CD1c-positive myeloid dendritic cell (primary cell): ENCODE results near the gene MSI2.

Source experiments
- DNase-seq: peaks from one replicate; pipeline ENCODE4 v3.0.0-alpha.2; 2016; ENCODE audit errors: extremely low spot score

The MSI2 gene

GRCh38 chr17:57269598-57270255 lies 13.4 kb downstream of the MSI2 start:
- no peak for DNase-seq

GRCh38 chr17:57270801-57271245 lies 14.5 kb downstream of the MSI2 start:
- no peak for DNase-seq

GRCh38 chr17:57271821-57272220 lies 15.5 kb downstream of the MSI2 start:
- DNase-seq: no peak

- DNase-seq: no peak
Observed at GRCh38 chr17:57273490-57273889, 17.2 kb downstream of the MSI2 start.

- no peak for DNase-seq
Observed at GRCh38 chr17:57274162-57274561, 17.8 kb downstream of the MSI2 start.

GRCh38 chr17:57275071-57275764 lies 18.9 kb downstream of the MSI2 start:
- DNase-seq: no peak

GRCh38 chr17:57276621-57277020 lies 20.3 kb downstream of the MSI2 start:
- DNase-seq: no peak

GRCh38 chr17:57277923-57278604 lies 21.7 kb downstream of the MSI2 start:
- no peak for DNase-seq

- DNase-seq: no peak
Observed at GRCh38 chr17:57278740-57279387, 22.5 kb downstream of the MSI2 start.

GRCh38 chr17:57279432-57279831 lies 23.1 kb downstream of the MSI2 start:
- no peak for DNase-seq

- DNase-seq: no peak
Observed at GRCh38 chr17:57281887-57282286, 25.6 kb downstream of the MSI2 start.

- no peak for DNase-seq
Observed at GRCh38 chr17:57282296-57282695, 26.0 kb downstream of the MSI2 start.

GRCh38 chr17:57283203-57283971 lies 27.1 kb downstream of the MSI2 start:
- DNase-seq: no peak

- no peak for DNase-seq
Observed at GRCh38 chr17:57284583-57284982, 28.3 kb downstream of the MSI2 start.

GRCh38 chr17:57284984-57285646 lies 28.8 kb downstream of the MSI2 start:
- DNase-seq: peak; percentile 55

GRCh38 chr17:57285701-57286100 lies 29.4 kb downstream of the MSI2 start:
- no peak for DNase-seq

GRCh38 chr17:57286399-57287105 lies 30.2 kb downstream of the MSI2 start:
- DNase-seq: no peak

- no peak for DNase-seq
Observed at GRCh38 chr17:57288040-57288772, 31.9 kb downstream of the MSI2 start.

GRCh38 chr17:57288773-57289121 lies 32.4 kb downstream of the MSI2 start:
- peak; percentile 15 for DNase-seq

- no peak for DNase-seq
Observed at GRCh38 chr17:57289130-57289529, 32.8 kb downstream of the MSI2 start.
